Bone marrow (tissue), 2 donors: ENCODE data around the gene PNMA8A.

Experiments used
- DNase-seq, 2 donors: peaks; one replicate each; lab custom pipeline; 2025; lab: John Stamatoyannopoulos, UW

The PNMA8A gene

GRCh38 chr19:46491975-46492682, 20.8 kb upstream of the PNMA8A start:
- no peak for DNase-seq

GRCh38 chr19:46490774-46491173, 19.4 kb upstream of the PNMA8A start:
- no peak for DNase-seq

GRCh38 chr19:46489445-46490272, 18.3 kb upstream of the PNMA8A start:
- DNase-seq, result no peak

GRCh38 chr19:46488551-46488950, 17.2 kb upstream of the PNMA8A start:
- DNase-seq, result no peak

- DNase-seq, result peak; percentile 27 to 43
These were observed 16.6 kb upstream of the PNMA8A start for GRCh38 chr19:46487802-46488445.

- DNase-seq, result no peak
These were observed 15.9 kb upstream of the PNMA8A start for GRCh38 chr19:46487178-46487801.

- DNase-seq, result no peak
These were observed 15.0 kb upstream of the PNMA8A start for GRCh38 chr19:46486358-46486757.

- no peak for DNase-seq
These were observed 13.3 kb upstream of the PNMA8A start for GRCh38 chr19:46484656-46485055.

- DNase-seq, result no peak
These were observed 11.3 kb upstream of the PNMA8A start for GRCh38 chr19:46482631-46483030.

GRCh38 chr19:46481947-46482346, 10.6 kb upstream of the PNMA8A start:
- no peak for DNase-seq

GRCh38 chr19:46481223-46481848, 10.0 kb upstream of the PNMA8A start:
- DNase-seq, result no peak

- no peak for DNase-seq
These were observed 9.1 kb upstream of the PNMA8A start for GRCh38 chr19:46480415-46480814.

GRCh38 chr19:46478356-46478986, 7.1 kb upstream of the PNMA8A start:
- no peak for DNase-seq

- DNase-seq, result no peak
These were observed 4.6 kb upstream of the PNMA8A start for GRCh38 chr19:46475986-46476385.

- no peak for DNase-seq
These were observed 2.8 kb upstream of the PNMA8A start for GRCh38 chr19:46474211-46474610.

- DNase-seq, result no peak
These were observed 1.2 kb upstream of the PNMA8A start for GRCh38 chr19:46472592-46472991.

GRCh38 chr19:46471811-46472543, 614 bp upstream of the PNMA8A start:
- DNase-seq, result no peak

- DNase-seq, result no peak
These were observed 987 bp downstream of the PNMA8A start for GRCh38 chr19:46470376-46470775.

GRCh38 chr19:46469541-46470185, 1.7 kb downstream of the PNMA8A start:
- no peak for DNase-seq

- DNase-seq, result no peak
These were observed 4.7 kb downstream of the PNMA8A start for GRCh38 chr19:46466536-46467196.
